Activated CD8-positive, alpha-beta T cell treated with anti-CD3 and anti-CD28 coated beads, Interleukin-2, amount 10 ng/mL, durations not matched to agents 7 days and 5 days (primary cell): ENCODE data around the gene EDC3. TPM values are rescaled to one million over a fixed set of nuclear protein-coding genes. Genes with fewer than 3 reads are reported as not detected.
"Not testable (repeated sequence)": the region's sequence is repeated elsewhere in the genome, so short reads cannot be mapped to it uniquely, and the experiment has no call there.

Source experiments
- ATAC-seq: fragments of 150-1000 bp; cut with Tn5 transposase; one replicate; pipeline ENCODE4 v1.10.0; 2021; ENCODE audit warnings: moderate library complexity
- CTCF ChIA-PET: fragments of 350-600 bp; sonication (Branson Sonifier 250); formaldehyde crosslinking; loops from one replicate; lab custom pipeline; 2021; ENCODE audit warnings: antibody characterized with exemption; lab: Charles Lee
- POLR2A ChIA-PET: fragments of 350-600 bp; sonication (Branson Sonifier 250); formaldehyde crosslinking; loops from one replicate; lab custom pipeline; 2021; ENCODE audit warnings: antibody characterized with exemption; lab: Charles Lee
- DNase-seq: peaks from one replicate; pipeline ENCODE4 v3.0.0-alpha.2; 2020
- H3K27ac Mint-ChIP-seq: one replicate; pipeline ENCODE4 v1.8.0; 2021; ENCODE audit warnings: mild to moderate bottlenecking, mixed read lengths
- H3K27me3 Mint-ChIP-seq: one replicate; pipeline ENCODE4 v1.8.0; 2021; ENCODE audit warnings: low read depth, mixed read lengths
- H3K36me3 Mint-ChIP-seq: one replicate; pipeline ENCODE4 v1.8.0; 2021; ENCODE audit warnings: low read depth, mixed read lengths
- H3K4me1 Mint-ChIP-seq: one replicate; pipeline ENCODE4 v1.8.0; 2021; ENCODE audit warnings: low read depth, mixed read lengths
- H3K4me3 Mint-ChIP-seq: one replicate; pipeline ENCODE4 v1.8.0; 2021; ENCODE audit warnings: mild to moderate bottlenecking, mixed read lengths
- H3K9me3 Mint-ChIP-seq: one replicate; pipeline ENCODE4 v1.8.0; 2022; ENCODE audit warnings: mixed read lengths; ENCODE audit not compliant: insufficient read depth
- total RNA-seq, 2 experiments: library from RNA; stranded (reverse); gene quantifications; one replicate each; pipeline ENCODE4 v1.2.3, GENCODE V29; 2021

Gene EDC3
- total RNA-seq, 2 experiments from 2014 or later = 40.4 to 41.6 TPM

DNA sequence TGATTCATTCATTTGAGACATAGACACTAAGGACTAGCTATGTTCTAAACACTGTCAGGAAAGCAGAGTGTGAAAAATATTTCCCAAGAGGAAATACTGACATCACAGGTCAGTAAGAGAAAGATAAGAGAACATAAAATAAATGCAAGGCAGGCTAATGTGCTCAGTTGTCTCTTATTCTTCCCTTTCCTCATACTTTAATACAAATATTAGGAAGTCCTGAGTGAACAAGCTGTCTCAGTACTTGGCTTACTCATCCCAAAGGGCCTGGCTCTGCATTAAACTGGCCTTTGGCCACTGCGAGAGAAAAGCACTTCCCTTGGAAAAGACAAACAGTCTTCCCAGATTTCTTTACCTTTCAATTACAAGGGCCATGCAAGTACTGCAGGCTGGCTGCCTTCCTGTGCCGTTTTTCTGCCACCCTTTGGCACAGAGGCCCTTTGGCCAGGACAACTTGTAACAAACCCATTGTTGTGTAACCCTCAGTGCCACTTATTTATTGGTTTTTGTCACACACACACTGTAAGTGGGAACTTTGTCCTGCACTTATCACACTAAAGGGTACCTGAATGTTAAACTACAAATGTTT lies 31.7 kb downstream of the EDC3 start:
- H3K27ac Mint-ChIP-seq = no peak overlapping the region
- no peaks in the 10 kb centered on the region for H3K9me3 Mint-ChIP-seq
- H3K36me3 Mint-ChIP-seq = peaks cover 4% of the 10 kb centered on the region
- H3K4me1 Mint-ChIP-seq = peaks cover 7% of the 10 kb centered on the region
- ATAC-seq = no peak
- POLR2A ChIA-PET = no interaction called here
- no peak overlapping the region for H3K4me3 Mint-ChIP-seq
- DNase-seq = no peak
- no peaks in the 10 kb centered on the region for H3K27me3 Mint-ChIP-seq
- CTCF ChIA-PET = interaction anchor here (1.3 to 1.6 kb wide), 2 partner anchors 32 to 107 kb away, joined by 4 to 6 read pairs; no protein-coding TSS in a partner anchor

DNA sequence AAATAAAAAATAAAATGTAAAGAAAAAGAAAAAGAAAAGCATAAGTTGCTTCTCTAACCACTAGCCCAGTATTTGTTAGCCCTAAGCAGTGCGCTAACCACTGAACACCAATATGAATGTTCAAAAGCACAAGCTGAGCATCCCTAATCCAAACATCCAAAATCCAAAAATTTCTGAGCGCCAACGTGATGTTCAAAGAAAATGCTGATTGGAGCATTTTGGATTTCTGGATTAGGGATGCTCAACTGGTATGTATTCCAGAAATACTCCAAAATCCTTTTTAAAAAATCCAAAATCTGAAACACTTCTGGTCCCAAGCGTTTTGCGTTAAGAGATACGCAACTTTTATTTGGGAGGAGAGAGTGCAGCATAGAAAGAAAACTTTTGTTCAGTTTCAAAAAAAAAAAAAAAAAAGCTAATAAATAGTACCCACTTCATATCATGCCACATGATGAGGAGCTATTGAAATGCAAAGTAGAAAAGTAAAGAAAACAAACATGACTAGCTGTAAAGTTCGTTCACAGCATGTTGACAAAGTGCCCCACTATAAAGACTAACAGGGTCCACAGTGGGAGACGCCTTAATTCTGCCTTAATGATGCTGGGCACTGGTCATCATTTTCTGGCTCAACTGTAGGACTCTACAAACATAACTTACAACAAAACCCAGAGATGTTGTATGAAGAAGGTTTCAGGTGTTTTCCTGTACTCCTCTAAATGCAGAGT lies 32.4 kb downstream of the EDC3 start:
- Mint-ChIP-seq H3K4me1 (peaks cover 9% of the 10 kb centered on the region), H3K27me3 (no peaks in the 10 kb centered on the region), H3K4me3 (no peak overlapping the region), H3K36me3 (peaks cover 4% of the 10 kb centered on the region), H3K27ac (no peak overlapping the region), H3K9me3 (no peaks in the 10 kb centered on the region)
- CTCF ChIA-PET = interaction anchor here (1.3 to 1.6 kb wide), 3 partner anchors 9 to 107 kb away, joined by 3 to 6 read pairs (median 4); no protein-coding TSS in a partner anchor
- no peak for ATAC-seq
- DNase-seq = no peak
- POLR2A ChIA-PET = no interaction called here

DNA sequence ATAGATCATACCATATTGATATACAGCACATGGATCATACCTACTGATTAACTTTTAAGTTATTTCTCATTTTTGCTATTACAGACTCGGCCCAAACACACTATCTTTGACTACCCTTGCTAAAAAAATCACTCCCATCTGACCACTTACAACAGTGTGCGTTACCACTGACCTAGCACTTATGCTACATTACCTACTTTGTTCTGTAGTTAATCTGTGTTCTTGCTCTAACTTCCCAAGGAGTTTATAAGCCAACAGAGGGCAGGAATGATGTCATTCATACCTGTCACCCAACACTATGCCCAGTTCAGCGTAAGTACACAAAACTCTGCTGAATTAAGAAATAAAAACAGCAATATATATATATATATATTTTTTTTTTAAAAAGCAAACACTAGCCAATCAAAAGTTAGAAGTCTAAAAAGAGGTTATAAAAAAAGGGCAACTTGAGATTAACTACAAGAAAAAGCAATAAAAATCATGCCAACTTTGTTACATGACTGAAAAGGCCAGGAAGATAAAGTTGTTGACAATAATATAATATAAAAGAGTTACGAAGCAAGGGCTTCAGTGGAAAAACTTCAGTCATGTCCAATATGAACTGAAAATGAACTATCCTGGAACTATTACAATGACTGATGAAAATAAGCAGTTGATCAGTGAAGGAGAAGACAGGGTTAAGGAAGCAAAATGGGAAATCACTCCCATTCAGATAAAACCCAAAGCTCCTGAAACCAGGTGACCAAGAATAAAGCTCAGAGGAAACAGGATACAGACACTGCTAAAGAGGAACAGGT lies 33.6 kb downstream of the EDC3 start:
- Mint-ChIP-seq H3K27ac (no peak overlapping the region), H3K9me3 (no peaks in the 10 kb centered on the region), H3K36me3 (peaks cover 4% of the 10 kb centered on the region), H3K4me1 (peaks cover 20% of the 10 kb centered on the region), H3K27me3 (no peaks in the 10 kb centered on the region), H3K4me3 (no peak overlapping the region)
- ChIA-PET POLR2A (no interaction called here), CTCF (interaction anchor here (0.8 to 1.5 kb wide), 2 partner anchors 8 to 107 kb away, joined by 3 read pairs; no protein-coding TSS in a partner anchor)
- DNase-seq (no peak), ATAC-seq (no peak)

DNA sequence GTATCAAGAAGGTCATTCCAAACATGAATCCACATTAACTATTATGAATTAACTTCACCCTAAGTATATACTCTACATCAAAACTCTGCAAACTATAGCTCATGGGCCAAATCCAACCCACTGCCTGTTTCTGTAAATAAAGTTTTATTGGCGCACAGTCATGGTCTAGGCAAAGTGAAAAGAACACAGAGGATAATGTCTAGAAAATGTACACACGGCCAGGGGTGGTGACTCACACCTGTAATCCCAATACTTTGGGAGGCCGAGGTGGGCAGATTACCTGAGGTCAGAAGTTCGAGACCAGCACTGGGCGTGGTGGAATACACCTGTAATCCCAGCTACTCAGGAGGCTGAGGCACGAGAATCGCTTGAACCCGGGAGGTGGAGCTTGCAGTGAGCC lies 34.5 kb downstream of the EDC3 start:
- H3K4me3 Mint-ChIP-seq, CTCF ChIA-PET, H3K27me3 Mint-ChIP-seq, H3K9me3 Mint-ChIP-seq, ATAC-seq, H3K27ac Mint-ChIP-seq, POLR2A ChIA-PET, H3K36me3 Mint-ChIP-seq, DNase-seq: not testable (repeated sequence)
- peaks cover 20% of the 10 kb centered on the region for H3K4me1 Mint-ChIP-seq

DNA sequence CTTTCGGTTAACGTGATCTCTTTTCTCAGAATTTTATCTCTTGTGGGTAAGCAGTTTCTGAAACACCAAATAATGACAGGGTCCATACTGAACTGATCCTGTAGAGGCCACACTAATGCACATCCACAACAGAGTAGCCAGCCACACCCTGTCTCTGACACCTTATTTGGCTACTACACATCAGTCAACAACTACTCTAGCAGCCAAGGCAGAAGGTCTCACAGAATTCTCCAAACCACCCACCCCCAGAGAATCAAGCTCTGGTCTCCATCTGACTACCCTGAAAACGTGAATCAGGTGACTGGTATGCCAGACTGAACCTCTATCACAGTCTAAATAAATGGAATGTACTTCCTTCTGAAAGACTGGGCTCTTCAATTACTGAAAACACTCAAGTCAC lies 38.0 kb downstream of the EDC3 start:
- DNase-seq (no peak), ATAC-seq (no peak)
- POLR2A ChIA-PET = no interaction called here
- no peak overlapping the region for H3K4me3 Mint-ChIP-seq
- H3K36me3 Mint-ChIP-seq = peaks cover 13% of the 10 kb centered on the region
- H3K27me3 Mint-ChIP-seq = no peaks in the 10 kb centered on the region
- H3K27ac Mint-ChIP-seq = peak overlapping the region; percentile 44
- CTCF ChIA-PET = no interaction called here
- no peaks in the 10 kb centered on the region for H3K9me3 Mint-ChIP-seq
- peaks cover 30% of the 10 kb centered on the region for H3K4me1 Mint-ChIP-seq

DNA sequence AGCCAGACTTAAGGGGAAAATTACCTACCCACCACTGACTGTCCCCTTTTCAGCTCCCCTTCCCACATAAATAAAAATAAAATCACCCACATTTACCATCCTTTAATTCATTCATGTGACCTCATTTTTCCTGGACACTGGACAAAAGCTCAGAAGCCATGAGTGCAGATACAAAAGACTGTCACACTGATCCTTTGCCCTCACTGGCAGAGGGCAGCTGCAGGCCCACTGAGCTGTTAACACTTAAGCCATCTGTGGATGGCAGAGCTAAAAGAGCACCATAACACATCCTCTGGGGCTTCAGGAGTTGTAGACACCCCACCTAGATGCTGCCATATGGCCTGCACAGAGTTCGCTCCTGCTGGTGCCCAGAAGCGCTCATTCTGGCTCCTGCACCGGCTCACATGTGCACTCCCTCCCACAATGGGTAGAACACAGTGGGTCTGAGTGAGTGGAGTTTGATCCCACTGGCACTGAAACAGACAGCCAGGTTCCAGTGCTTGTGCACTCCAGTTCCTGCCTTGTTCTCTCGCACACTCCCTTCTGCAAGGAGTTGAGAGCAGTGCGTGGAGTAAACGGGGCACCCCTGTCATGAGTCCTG lies 38.8 kb downstream of the EDC3 start:
- Mint-ChIP-seq H3K36me3 (peaks cover 13% of the 10 kb centered on the region), H3K27ac (peak overlapping the region; percentile 42), H3K9me3 (no peaks in the 10 kb centered on the region), H3K4me3 (no peak overlapping the region), H3K4me1 (peaks cover 28% of the 10 kb centered on the region), H3K27me3 (no peaks in the 10 kb centered on the region)
- DNase-seq (no peak), ATAC-seq (no peak)
- POLR2A ChIA-PET = no interaction called here
- CTCF ChIA-PET = interaction anchor here (0.8 to 1.1 kb wide), 4 partner anchors 8 to 111 kb away, joined by 3 to 4 read pairs (median 3); no protein-coding TSS in a partner anchor

DNA sequence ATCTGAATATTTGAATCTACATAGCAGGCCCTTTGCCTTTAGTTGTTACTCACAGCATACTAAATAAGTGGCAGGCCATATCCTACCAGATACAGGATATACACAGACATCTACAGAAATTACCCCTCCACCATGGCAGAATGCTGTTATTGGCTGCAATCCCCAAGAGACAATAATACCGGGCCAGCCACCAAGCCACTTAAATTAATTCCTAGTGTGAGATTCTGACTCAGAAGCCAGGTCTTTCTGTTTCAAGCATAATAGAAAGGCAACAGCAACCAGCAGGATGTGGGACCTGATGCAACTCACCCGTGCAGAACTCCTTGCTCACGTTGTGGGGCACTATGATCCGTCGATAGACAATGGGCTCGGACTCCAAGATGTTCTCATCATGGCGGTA lies 40.4 kb downstream of the EDC3 start:
- no peak for DNase-seq
- peaks cover 10% of the 10 kb centered on the region for H3K36me3 Mint-ChIP-seq
- H3K27me3 Mint-ChIP-seq = no peaks in the 10 kb centered on the region
- H3K4me3 Mint-ChIP-seq = no peak overlapping the region
- H3K27ac Mint-ChIP-seq = no peak overlapping the region
- H3K4me1 Mint-ChIP-seq = peaks cover 28% of the 10 kb centered on the region
- no peak for ATAC-seq
- no peaks in the 10 kb centered on the region for H3K9me3 Mint-ChIP-seq
- ChIA-PET CTCF (interaction anchor here (1.0 to 2.6 kb wide), 4 partner anchors 23 to 217 kb away, joined by 3 to 8 read pairs (median 4); no protein-coding TSS in a partner anchor), POLR2A (no interaction called here)

DNA sequence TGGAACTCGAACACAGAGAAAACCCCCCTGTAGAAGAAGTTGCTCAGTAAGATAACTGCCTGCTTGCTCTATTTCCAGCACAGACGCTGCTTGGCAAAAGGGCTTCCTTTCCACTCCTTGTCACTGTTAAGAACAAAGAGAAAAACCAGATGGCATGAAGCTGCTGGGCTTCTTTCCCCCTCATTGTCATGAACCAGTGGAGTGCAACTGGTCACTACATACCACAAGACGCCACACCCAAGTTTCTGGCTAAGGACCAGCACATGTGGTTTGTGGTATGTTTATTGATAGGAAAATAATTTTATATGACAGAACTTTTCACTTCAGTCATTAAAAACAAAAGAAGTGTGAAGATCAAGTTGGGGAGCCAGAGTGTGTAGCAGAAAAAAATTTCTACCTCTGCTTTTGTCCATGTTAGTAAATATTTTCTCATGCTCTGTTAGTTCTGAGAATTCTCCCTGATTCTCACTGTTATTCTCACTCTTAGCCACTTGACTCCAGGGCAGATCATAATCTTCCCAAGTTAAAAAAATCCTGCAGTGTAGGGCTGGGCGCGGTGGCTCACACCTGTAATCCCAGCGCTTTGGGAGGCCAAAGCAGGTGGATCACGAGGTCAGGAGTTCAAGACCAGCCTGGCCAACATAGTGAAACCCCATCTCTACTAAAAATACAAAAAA lies 42.3 kb downstream of the EDC3 start:
- POLR2A ChIA-PET = no interaction called here
- ATAC-seq = no peak
- Mint-ChIP-seq H3K4me1 (peaks cover 26% of the 10 kb centered on the region), H3K9me3 (no peaks in the 10 kb centered on the region), H3K27me3 (no peaks in the 10 kb centered on the region), H3K27ac (no peak overlapping the region), H3K36me3 (peaks cover 12% of the 10 kb centered on the region), H3K4me3 (no peak overlapping the region)
- CTCF ChIA-PET = interaction anchor here (1.2 to 2.6 kb wide), 5 partner anchors 9 to 117 kb away, joined by 3 to 8 read pairs (median 4); no protein-coding TSS in a partner anchor
- DNase-seq = no peak

DNA sequence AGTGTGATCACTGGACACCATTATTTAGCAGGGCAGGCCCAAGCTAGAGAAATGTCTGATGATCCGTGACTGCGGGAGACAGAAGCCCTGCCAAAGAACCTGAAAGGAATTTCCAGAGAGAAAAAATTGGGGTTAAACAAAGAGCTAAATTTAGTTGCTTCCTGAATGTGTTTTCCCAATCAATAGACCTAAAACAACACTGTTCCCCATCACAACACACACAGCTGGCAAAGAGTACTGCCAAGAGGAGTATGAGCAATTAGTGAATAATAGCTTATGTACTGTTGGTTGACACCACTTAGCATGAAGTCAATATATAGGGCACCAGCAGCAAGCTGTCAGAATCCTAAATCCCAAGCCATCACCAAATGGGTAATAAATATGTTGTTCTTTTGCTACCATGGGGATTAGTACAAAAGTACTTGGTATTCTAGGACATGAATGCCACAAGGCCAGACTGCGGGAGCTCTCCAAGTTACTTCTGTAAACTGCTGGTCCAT lies 44.5 kb downstream of the EDC3 start:
- Mint-ChIP-seq H3K4me3 (no peak overlapping the region), H3K27me3 (no peaks in the 10 kb centered on the region), H3K36me3 (peaks cover 12% of the 10 kb centered on the region), H3K27ac (no peak overlapping the region), H3K9me3 (no peaks in the 10 kb centered on the region), H3K4me1 (peaks cover 14% of the 10 kb centered on the region)
- POLR2A ChIA-PET = no interaction called here
- CTCF ChIA-PET = interaction anchor here (1.4 to 1.6 kb wide), 2 partner anchors 16 to 117 kb away, joined by 6 to 12 read pairs; no protein-coding TSS in a partner anchor
- DNase-seq (no peak), ATAC-seq (no peak)

DNA sequence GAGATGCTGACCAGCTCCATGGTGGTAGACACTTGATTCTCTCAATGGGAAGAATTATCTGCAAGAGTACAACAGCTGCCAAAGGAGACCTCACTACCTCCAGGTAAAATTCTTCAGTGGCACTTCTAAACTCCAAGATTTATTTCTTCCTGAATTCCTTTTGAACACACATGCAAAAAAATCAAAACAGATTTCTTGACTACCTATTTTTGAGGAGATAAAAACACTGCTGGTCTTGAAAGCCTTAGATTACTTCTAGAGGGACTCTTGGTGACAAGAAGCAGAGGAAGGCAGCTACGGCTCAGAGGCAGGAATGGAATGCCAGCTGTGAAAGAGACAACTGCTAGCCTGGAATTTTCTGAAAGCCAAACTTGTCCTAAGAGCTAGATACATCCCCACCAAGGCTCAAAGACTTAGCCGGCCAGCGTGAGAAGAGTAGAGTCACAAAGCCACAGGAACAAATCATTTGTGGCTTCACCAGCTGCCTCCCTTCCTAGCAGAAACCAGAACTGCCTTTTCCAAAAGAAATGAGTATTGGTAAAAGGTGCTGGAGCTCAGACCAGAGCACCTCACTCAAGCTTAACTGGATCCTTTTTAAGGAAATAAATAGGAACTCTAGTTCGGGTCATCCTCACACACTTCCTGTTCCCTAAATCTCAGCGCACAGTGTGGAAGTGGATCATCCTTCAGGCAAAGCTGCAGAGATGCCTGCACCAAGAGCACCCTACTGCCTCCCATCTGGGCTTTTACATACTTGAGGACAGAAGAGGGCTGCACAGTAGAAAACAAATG lies 47.6 kb downstream of the EDC3 start:
- no peaks in the 10 kb centered on the region for H3K9me3 Mint-ChIP-seq
- CTCF ChIA-PET = interaction anchor here (1.5 to 19.3 kb wide), 2 partner anchors 27 to 118 kb away, joined by 3 to 508 read pairs; no protein-coding TSS in a partner anchor
- DNase-seq (no peak), ATAC-seq (no peak)
- no peaks in the 10 kb centered on the region for H3K27me3 Mint-ChIP-seq
- no peak overlapping the region for H3K4me3 Mint-ChIP-seq
- H3K4me1 Mint-ChIP-seq = no peaks in the 10 kb centered on the region
- POLR2A ChIA-PET = no interaction called here
- H3K36me3 Mint-ChIP-seq = peaks cover 5% of the 10 kb centered on the region
- no peak overlapping the region for H3K27ac Mint-ChIP-seq
